ENCODE data around the gene NKAIN4. TPM values are rescaled to one million over a fixed set of nuclear protein-coding genes. Genes with fewer than 3 reads are reported as not detected.

NKAIN4 gene
- total RNA-seq, 2 experiments from 2014 or later = not detected

DNA sequence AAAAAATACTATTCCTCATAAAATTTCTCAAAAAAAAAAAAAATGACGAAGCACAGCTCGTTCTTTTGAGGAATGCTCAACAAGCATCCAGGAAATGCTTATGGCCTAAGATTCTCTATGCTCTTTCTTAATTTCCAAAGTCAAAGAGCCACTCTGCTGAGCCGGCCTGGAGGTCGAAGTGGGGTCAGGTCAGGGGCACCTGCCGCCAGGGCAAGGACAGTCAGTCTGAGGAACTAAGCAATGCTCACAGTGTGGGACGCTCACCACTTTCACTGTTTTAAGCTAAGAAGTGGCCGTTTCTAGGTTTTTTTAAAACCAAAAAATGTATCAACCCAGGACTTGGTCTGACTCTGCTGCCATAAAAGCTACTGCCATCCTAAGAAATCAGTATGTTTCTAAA lies 55.7 kb downstream of the NKAIN4 start:
- DNase-seq = no peak
- no peak overlapping the region for H3K4me3 Mint-ChIP-seq
- no peaks in the 10 kb centered on the region for H3K27me3 Mint-ChIP-seq (ENCODE audit: low read depth)
- peaks cover 42% of the 10 kb centered on the region for H3K4me1 Mint-ChIP-seq (ENCODE audit: low read depth)
- no peak overlapping the region for H3K27ac Mint-ChIP-seq
- no peaks in the 10 kb centered on the region for H3K9me3 Mint-ChIP-seq
- CTCF ChIA-PET = interaction anchor here (4.6 kb wide), 1 partner anchor 25 kb away, joined by 32 read pairs; no protein-coding TSS in a partner anchor
- intact Hi-C loops (cut with micrococcal nuclease) = no loop called here
- peaks cover 21% of the 10 kb centered on the region for H3K36me3 Mint-ChIP-seq (ENCODE audit: low read depth)

DNA sequence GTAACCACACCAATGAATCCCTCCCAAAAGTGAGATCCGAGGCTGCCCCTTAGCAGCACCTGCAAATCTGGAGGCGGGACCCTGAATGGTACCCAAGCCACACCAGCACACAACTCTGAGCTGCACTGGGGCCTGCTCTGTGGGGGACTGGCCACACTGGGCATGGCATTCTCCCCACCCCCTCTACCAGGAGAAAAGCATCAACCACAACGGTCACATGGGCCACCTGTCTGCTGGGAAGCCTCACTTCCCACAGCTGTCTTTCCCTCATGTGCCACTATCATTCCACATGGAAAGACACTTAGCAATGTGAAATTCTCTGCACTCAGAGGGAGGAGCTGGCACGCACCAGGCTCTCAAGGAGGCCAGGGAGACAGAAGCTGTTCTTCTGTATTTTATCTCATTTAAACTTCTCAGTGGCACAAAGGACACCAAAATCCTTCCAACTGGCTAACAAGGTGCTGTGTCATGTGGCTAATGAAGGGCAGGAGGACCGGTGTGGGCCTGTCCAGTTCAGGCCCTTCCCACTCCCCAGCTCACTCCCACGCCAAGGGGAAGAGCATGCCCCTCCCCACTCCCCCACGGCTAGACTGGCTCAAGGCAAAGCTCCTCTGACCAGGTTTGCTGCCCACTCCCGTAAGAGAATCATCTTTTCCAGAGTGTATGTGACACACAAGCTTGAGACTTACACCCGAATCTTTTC lies 57.3 kb downstream of the NKAIN4 start:
- no peaks in the 10 kb centered on the region for H3K9me3 Mint-ChIP-seq
- CTCF ChIA-PET = interaction anchor here (0.6 to 4.6 kb wide), 3 partner anchors 19 to 195 kb away, joined by 3 to 32 read pairs (median 5); no protein-coding TSS in a partner anchor

DNA sequence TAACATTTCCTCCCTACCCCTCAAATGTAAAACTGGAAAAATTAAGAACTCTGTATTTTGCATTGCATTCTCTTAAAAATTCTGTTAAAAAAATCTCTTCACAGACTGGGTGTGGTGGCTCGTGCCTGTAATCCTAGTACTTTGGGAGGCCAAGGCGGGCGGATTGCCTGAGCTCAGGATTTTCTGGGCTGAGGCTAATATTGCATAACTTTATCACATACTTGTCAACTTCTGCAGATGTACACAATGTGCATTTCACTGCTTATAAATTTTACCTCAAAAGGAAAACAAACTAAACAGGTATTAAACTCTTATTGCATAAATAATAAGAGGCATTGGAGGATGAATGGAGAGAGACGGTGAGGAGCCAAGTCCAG lies 59.5 kb downstream of the NKAIN4 start:
- CTCF ChIA-PET = interaction anchor here (4.6 kb wide), 1 partner anchor 29 kb away, joined by 32 read pairs; no protein-coding TSS in a partner anchor
- H3K9me3 Mint-ChIP-seq = no peaks in the 10 kb centered on the region
- peaks cover 29% of the 10 kb centered on the region for H3K4me1 Mint-ChIP-seq (ENCODE audit: low read depth)
- DNase-seq = no peak
- H3K36me3 Mint-ChIP-seq (ENCODE audit: low read depth) = peaks cover 11% of the 10 kb centered on the region
- H3K27me3 Mint-ChIP-seq (ENCODE audit: low read depth) = no peaks in the 10 kb centered on the region
- no peak overlapping the region for H3K27ac Mint-ChIP-seq
- intact Hi-C loops (cut with micrococcal nuclease) = no loop called here
- H3K4me3 Mint-ChIP-seq = no peak overlapping the region

More for the DNA sequence above, 57.3 kb downstream of the NKAIN4 start:
- DNase-seq = no peak
- H3K27ac Mint-ChIP-seq = no peak overlapping the region
- intact Hi-C loops (cut with micrococcal nuclease) = no loop called here
- H3K4me3 Mint-ChIP-seq = no peak overlapping the region
- peaks cover 39% of the 10 kb centered on the region for H3K4me1 Mint-ChIP-seq (ENCODE audit: low read depth)
- H3K36me3 Mint-ChIP-seq (ENCODE audit: low read depth) = peaks cover 16% of the 10 kb centered on the region
- no peaks in the 10 kb centered on the region for H3K27me3 Mint-ChIP-seq (ENCODE audit: low read depth)

DNA sequence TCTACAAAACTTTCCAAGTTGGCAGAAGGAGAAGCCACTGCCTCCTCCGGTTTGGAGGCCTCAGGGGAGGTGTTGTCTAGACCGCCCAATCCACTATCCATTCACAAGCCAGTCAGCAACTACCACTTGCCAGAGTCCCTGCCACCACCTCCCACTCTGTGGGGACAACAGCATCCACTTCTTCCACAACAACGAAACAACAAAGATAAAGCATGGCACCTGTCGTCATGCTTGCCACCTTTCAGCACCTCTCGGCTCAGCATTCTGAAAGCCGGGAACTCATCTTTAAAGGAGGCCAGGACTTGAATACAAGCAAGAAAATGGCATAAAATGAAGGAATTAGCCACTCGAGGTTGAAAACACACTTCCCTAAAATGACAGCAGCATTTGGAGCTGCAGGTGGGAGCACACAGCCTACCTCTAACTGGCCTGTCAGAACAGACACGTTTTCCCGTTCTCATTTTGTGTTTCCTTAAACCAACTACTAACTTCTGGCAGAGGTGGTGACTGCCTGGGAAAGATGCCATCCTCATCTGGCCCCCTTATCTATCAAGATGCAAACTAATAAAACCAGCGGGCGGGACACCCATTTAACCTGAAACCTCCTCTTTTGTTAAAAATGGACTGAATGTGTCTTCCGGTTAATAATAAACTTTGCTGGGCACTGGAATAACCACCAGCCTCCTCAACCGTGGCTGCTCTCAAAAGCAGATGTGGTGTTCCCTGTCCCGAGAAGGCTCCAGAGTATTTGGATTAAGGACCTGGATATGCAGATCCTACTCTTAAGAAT lies 60.1 kb downstream of the NKAIN4 start:
- no peak for DNase-seq
- CTCF ChIA-PET = no interaction called here
- H3K27ac Mint-ChIP-seq = no peak overlapping the region
- no peak overlapping the region for H3K4me3 Mint-ChIP-seq
- H3K27me3 Mint-ChIP-seq (ENCODE audit: low read depth) = no peaks in the 10 kb centered on the region
- H3K36me3 Mint-ChIP-seq (ENCODE audit: low read depth) = peaks cover 11% of the 10 kb centered on the region
- H3K4me1 Mint-ChIP-seq (ENCODE audit: low read depth) = peaks cover 25% of the 10 kb centered on the region
- H3K9me3 Mint-ChIP-seq = no peaks in the 10 kb centered on the region
- intact Hi-C loops (cut with micrococcal nuclease) = no loop called here

DNA sequence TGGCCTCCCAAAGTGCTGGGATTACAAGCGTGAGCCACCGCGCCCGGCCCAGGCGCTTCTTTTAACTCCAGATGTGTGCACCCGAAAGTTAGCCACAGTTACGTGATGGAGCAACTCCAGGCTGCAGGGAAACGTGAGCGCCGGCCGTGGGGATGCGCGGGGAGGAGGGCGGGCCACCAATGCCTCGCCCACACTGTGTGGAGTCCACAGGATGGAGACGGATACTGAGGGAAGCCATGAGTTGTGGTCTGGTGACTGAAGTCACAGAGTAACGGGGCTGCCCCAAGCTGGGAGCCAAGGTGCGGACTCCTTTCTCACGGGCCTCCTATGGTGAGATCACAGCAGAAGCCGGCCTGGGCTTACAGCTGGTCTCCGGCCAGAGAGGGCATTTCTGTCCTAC lies 61.5 kb downstream of the NKAIN4 start:
- no peak for DNase-seq
- Mint-ChIP-seq H3K9me3 (no peaks in the 10 kb centered on the region), H3K27ac (no peak overlapping the region), H3K4me1 (ENCODE audit: low read depth) (peaks cover 16% of the 10 kb centered on the region), H3K27me3 (ENCODE audit: low read depth) (no peaks in the 10 kb centered on the region), H3K36me3 (ENCODE audit: low read depth) (peaks cover 11% of the 10 kb centered on the region), H3K4me3 (no peak overlapping the region)
- CTCF ChIA-PET = interaction anchor here (0.9 kb wide), 1 partner anchor 31 kb away, joined by 3 read pairs; no protein-coding TSS in a partner anchor
- intact Hi-C loops (cut with micrococcal nuclease) = no loop called here

DNA sequence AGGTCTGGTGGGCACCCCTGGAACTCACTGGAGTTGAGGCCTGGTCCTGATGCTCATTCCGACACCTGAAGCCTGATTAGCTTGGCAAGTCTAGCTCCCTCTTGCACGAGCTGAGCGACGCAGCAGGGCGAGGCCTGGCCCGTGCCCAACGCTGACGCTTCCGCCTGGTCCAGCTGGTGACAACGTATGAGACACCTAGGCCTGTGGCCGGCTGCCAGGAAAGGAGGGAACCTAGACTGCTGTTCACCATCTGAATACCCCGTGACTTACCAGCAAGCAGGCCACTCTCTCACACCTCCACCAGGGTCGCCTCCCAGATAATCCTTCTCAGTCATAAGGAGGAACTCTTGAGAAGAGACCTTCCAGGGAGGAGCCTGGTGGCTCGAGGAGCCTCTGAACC lies 62.9 kb downstream of the NKAIN4 start:
- Mint-ChIP-seq H3K4me3 (no peak overlapping the region), H3K27me3 (ENCODE audit: low read depth) (no peaks in the 10 kb centered on the region), H3K4me1 (ENCODE audit: low read depth) (peaks cover 3% of the 10 kb centered on the region), H3K27ac (no peak overlapping the region), H3K9me3 (no peaks in the 10 kb centered on the region), H3K36me3 (ENCODE audit: low read depth) (peaks cover 8% of the 10 kb centered on the region)
- CTCF ChIA-PET = no interaction called here
- intact Hi-C loops (cut with micrococcal nuclease) = no loop called here
- DNase-seq = no peak

DNA sequence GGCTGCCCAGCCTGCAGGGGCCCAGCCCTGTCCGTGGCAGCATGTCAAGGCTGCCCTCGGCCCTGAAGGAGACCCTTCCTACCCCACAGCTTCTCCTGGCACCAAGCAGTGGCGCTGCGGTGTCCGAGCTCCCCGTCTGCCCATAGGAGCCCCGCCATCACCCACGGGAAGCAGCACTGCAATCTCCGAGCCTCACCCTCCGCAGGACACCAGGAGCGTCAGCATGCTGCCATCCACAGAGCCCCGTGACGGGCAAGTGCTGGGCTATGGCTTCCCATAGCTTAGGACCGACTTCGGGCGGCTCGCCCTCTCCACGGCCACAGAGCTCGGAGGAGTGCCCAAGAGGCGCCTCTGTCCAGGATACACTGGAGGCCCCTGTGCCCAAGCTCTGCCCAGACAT lies 63.4 kb downstream of the NKAIN4 start:
- H3K36me3 Mint-ChIP-seq (ENCODE audit: low read depth) = peaks cover 7% of the 10 kb centered on the region
- H3K9me3 Mint-ChIP-seq = no peaks in the 10 kb centered on the region
- H3K4me3 Mint-ChIP-seq = no peak overlapping the region
- CTCF ChIA-PET = no interaction called here
- DNase-seq = no peak
- peaks cover 1% of the 10 kb centered on the region for H3K4me1 Mint-ChIP-seq (ENCODE audit: low read depth)
- no peaks in the 10 kb centered on the region for H3K27me3 Mint-ChIP-seq (ENCODE audit: low read depth)
- H3K27ac Mint-ChIP-seq = no peak overlapping the region
- intact Hi-C loops (cut with micrococcal nuclease) = no loop called here

Small RNA genes within 50 kb of the gene (microRNA-seq; reads per million reads assigned to microRNA genes)
- not detected for gene MIR3196 (ENCODE audit: borderline microRNAs expressed, borderline replicate concordance)
- gene MIR4326 (ENCODE audit: borderline microRNAs expressed, borderline replicate concordance) = 2.2 reads per million

Other genes with a start within 250 kb of the NKAIN4 start
- not detected for gene BHLHE23, start 247.5 kb downstream of the NKAIN4 start, total RNA-seq
- gene YTHDF1, start 38.3 kb downstream of the NKAIN4 start, total RNA-seq = 10 to 100 TPM; 27.6 to 27.8 TPM
- not detected for gene BIRC7, start 18.6 kb downstream of the NKAIN4 start, total RNA-seq
- 10 to 100 TPM; 82.4 to 89.4 TPM for gene ARFGAP1, start 18.4 kb upstream of the NKAIN4 start, total RNA-seq
- under 1 TPM in 1 of 2 experiments, not detected in 1; 0.05 TPM for gene COL20A1, start 38.7 kb upstream of the NKAIN4 start, total RNA-seq
- gene CHRNA4, start 106.9 kb upstream of the NKAIN4 start, total RNA-seq = not detected
- not detected for gene KCNQ2, start 218.2 kb upstream of the NKAIN4 start, total RNA-seq
- gene EEF1A2, start 244.6 kb upstream of the NKAIN4 start, total RNA-seq = under 1 TPM in 1 of 2 experiments, not detected in 1; 0.12 TPM